HEK293 (cell line): Measurements from ENCODE around the gene SIRPA.

Source experiments
- CTCF ChIP-seq: fragments of 450-650 bp; formaldehyde crosslinking; IDR thresholded peaks from 2 replicates; pipeline ENCODE4 v1.5.1; 2016; ENCODE audit warnings: missing biosample characterization, missing genetic modification characterization
- ELK4 ChIP-seq: IDR thresholded peaks from 2 replicates; pipeline ENCODE4 v1.6.1; 2011; ENCODE audit warnings: mild to moderate bottlenecking, low read depth, low read length, borderline replicate concordance
- GLI2 ChIP-seq: fragments of 450-650 bp; formaldehyde crosslinking; IDR thresholded peaks from 2 replicates; pipeline ENCODE4; 2017; ENCODE audit warnings: missing biosample characterization, missing genetic modification characterization, low read depth, borderline replicate concordance
- PBX3 ChIP-seq: sonication (generic); formaldehyde crosslinking; IDR thresholded peaks from 2 replicates; pipeline ENCODE4 v1.8.1; 2022; ENCODE audit warnings: mild to moderate bottlenecking, moderate library complexity, missing genetic modification reagents
- REST ChIP-seq: fragments of 450-650 bp; formaldehyde crosslinking; IDR thresholded peaks from 2 replicates; pipeline ENCODE4 v1.5.1; 2016; ENCODE audit warnings: missing biosample characterization, missing genetic modification characterization
- SP2 ChIP-seq: fragments of 450-650 bp; formaldehyde crosslinking; IDR thresholded peaks from 2 replicates; pipeline ENCODE4 v1.5.1; 2016; ENCODE audit warnings: missing biosample characterization, missing genetic modification characterization
- ZNF146 ChIP-seq: fragments of 450-650 bp; formaldehyde crosslinking; IDR thresholded peaks from 2 replicates; pipeline ENCODE4 v1.5.1; 2016; ENCODE audit warnings: missing biosample characterization, missing genetic modification characterization
- ZNF239 ChIP-seq: fragments of 450-650 bp; formaldehyde crosslinking; IDR thresholded peaks from 2 replicates; pipeline ENCODE4 v1.5.1; 2016; ENCODE audit warnings: missing biosample characterization, missing genetic modification characterization
- ZNF24 ChIP-seq: fragments of 450-650 bp; formaldehyde crosslinking; IDR thresholded peaks from 2 replicates; pipeline ENCODE4 v1.5.1; 2016; ENCODE audit warnings: missing biosample characterization, missing genetic modification characterization
- ZNF398 ChIP-seq: fragments of 450-650 bp; formaldehyde crosslinking; IDR thresholded peaks from 2 replicates; pipeline ENCODE4 v1.5.1; 2017; ENCODE audit warnings: missing biosample characterization, missing genetic modification characterization
- ZNF529 ChIP-seq: fragments of 450-650 bp; formaldehyde crosslinking; IDR thresholded peaks from 2 replicates; pipeline ENCODE4 v1.5.1; 2017; ENCODE audit warnings: missing genetic modification characterization, missing biosample characterization; ENCODE audit not compliant: insufficient replicate concordance
- ZNF660 ChIP-seq: fragments of 450-650 bp; IDR thresholded peaks from 2 replicates; pipeline ENCODE4 v1.5.1; 2018; ENCODE audit warnings: missing biosample characterization, mild to moderate bottlenecking, missing genetic modification characterization
- ZNF792 ChIP-seq: fragments of 450-650 bp; formaldehyde crosslinking; IDR thresholded peaks from 2 replicates; pipeline ENCODE4 v1.5.1; 2016; ENCODE audit warnings: missing biosample characterization, missing genetic modification characterization
- ZSCAN30 ChIP-seq: fragments of 450-650 bp; IDR thresholded peaks from 2 replicates; pipeline ENCODE4 v1.5.1; 2018; ENCODE audit warnings: missing biosample characterization, mild to moderate bottlenecking, missing genetic modification characterization, moderate library complexity

- TF ChIP-seq SP2, result no peak
- no peak for TF ChIP-seq ZNF146
- TF ChIP-seq ZNF24 (tag by site-specific recombination), result no peak
- TF ChIP-seq CTCF (tag by site-specific recombination), result no peak
- no peak for TF ChIP-seq ZNF660 (tag by site-specific recombination)
- TF ChIP-seq ZSCAN30 (tag by site-specific recombination), result no peak
- TF ChIP-seq ZNF792 (tag by site-specific recombination), result no peak
- no peak for TF ChIP-seq ZNF239
- TF ChIP-seq ZNF529 (tag by site-specific recombination), result no peak
- no peak for TF ChIP-seq ELK4
- no peak for TF ChIP-seq GLI2
- TF ChIP-seq REST (tag by site-specific recombination), result no peak
- no peak for TF ChIP-seq ZNF398
- TF ChIP-seq PBX3 (CRISPR knock-in tag), result no peak
These were observed 32.0 kb downstream of the SIRPA start for GRCh38 chr20:1927217-1927616.
